ENCODE data around the gene TCF12.
"Not testable (repeated sequence)": the region's sequence is repeated elsewhere in the genome, so short reads cannot be mapped to it uniquely, and the experiment has no call there.

TCF12 gene

DNA sequence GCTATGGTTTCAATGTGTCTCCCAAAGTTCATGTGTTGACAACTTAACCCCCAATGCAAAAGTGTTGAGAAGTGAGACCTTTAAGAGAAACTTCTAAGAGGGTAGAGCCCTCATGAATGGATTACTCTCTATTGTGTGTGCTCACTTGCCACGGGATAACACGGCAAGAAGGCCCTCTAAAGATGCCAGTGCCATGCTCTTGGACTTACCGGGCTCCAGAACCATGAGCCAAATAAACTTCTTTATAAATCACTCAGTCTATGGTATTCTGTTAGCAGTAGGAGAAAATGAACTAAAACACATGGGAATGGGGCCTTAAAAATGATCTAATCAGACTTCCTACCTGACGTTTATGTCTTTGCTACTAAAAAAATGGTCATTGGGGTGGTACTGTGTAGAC is 2.6 kb upstream of the TCF12 start:
- DNase-seq (ENCODE audit: low read depth, low spot score), result no peak

DNA sequence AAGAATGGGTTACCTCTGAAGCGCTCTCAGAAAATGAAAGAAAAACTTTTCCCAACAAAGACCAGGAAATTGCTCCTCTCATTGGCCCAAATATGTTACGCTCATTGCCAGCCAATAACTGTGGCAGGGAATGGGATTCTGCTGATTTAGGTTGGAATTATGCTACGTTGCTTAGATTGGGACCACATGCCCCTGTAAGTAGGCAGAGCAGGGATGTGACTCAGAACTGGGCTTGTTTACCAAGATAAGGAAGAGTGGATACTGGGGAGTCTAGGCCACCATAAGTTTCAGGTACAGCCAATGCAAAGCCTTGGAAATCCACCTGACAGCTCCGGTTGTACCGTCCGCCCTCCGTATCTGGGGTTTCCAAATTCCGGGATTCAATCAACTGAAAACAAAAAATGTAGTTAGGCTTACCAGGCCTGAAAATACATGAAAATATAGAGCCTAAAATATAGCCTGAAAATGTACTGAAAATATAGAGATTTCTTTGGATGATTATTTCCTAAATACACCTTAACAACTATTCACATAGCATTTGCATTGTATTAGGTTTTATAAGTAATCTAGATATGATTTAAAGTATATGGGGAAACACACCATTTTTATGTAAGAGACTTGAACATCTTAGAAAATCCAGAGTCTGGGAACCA is 1.5 kb upstream of the TCF12 start:
- DNase-seq (ENCODE audit: low read depth, low spot score), result no peak

DNA sequence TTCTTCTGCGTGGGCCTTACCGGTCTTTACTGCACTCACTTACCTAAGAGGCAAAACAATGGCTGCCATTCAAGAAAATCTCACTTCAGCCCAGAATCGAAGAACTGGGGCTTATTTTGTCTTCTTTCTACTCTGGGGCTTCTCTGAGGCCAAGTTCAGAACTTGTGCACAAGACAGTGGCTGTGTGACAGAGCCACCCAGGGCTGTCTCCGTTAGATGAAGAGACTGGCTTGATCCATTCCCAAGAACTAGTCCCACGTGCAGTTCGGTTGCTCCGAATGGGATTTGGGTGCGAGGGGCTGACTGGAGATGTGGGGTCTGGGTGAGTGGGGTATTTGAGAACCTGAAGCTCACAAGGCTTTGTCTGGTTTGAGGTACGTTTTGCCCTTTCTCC is 795 bp upstream of the TCF12 start:
- DNase-seq (ENCODE audit: low read depth, low spot score), result no peak

DNA sequence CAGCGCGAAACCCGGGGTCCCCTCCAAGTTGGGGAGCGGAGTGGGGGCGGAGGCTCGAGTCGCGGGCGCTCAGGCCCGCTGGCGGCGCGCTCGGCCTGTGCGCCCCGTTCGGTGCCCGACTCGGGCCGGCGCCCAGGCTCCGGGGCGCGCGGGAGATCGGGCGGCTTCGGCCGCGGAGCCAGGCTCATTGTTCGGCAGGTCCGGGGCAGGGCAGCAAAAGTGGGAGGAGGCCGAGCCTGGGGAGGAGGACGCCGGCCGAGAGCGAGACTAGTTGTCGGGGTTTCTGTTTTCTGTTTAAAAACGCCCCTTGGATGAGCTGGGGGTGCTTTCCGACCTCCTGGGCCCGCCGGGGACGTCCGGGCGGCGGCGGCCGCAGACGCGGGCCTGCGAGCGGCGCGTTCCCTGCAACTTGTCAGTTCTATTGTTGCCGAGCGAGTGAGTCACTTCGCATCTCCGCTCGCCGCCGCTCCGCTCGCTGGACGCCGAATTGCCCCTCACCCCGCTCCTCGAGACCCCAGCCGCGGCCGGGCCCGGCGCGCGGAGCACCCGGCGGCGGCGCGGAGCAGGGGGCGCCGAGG is 676 bp downstream of the TCF12 start:
- DNase-seq (ENCODE audit: low read depth, low spot score), result no peak

DNA sequence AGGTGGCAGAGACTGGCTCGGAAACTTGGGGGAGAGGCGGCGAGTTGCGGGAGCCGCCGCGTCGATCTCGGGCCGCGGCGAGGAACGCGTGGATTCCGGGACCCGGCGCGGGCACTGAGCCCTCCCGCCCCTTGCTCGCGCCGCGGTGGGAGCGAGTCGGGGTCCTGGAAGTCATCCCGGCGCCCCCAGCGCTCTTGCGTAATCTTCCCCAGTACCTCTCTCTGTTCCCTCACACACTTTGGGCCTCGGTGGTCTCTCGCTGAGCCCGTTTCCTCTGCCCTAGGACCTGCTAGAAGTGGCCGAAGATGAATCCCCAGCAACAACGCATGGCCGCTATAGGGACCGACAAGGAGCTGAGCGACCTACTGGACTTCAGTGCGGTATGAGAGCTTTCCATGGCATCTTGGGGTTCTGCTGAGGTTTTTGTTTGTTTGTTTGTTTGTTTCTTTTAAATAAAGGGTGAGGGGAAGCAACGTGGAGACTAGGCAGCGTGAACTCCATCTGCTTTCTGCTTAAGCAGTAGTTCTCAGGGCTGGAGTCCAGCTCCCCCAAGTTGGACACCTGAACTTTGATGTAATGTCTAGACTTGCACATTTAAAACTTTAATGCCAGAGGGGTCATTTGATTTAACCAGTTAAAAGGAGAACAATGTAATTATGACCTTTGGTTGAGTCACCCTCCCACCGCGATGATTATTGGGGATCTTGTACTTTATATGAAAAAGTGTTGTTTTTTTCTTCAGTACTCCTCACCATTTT is 1.3 kb downstream of the TCF12 start:
- DNase-seq (ENCODE audit: low read depth, low spot score), result no peak

DNA sequence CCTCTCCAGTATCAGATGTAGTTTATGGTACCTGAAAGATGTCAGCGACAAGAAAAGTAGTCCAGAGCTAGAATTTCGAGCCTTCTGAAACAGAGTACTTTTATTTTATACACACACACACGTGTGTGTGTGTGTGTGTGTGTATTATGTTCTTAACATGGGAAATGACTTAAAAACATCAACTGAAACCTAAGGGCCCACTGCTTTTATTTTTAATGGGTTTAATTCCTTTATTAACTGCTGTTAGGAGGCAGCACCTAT is 1.9 kb downstream of the TCF12 start:
- DNase-seq (ENCODE audit: low read depth, low spot score), result no peak

DNA sequence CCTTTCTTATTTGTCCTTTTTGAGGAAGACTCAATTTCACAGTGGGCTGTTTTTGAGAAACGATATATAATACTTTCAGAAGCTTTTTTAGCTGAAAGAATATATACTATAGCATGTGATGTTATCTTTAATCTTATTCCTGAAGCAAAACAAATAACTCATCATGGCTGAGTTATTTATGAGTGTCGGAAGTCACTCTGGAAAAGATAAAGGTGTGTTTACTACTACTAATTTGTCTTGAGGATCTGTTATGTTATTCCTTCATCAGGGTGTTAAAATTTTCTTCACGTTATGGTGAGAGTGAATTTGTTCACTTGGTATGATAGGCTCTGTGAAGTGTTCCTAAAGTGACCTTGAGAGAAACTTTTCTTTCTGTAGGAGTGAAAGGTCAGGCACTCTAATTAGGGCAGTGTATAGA is 4.7 kb downstream of the TCF12 start:
- no peak for DNase-seq (ENCODE audit: low read depth, low spot score)

DNA sequence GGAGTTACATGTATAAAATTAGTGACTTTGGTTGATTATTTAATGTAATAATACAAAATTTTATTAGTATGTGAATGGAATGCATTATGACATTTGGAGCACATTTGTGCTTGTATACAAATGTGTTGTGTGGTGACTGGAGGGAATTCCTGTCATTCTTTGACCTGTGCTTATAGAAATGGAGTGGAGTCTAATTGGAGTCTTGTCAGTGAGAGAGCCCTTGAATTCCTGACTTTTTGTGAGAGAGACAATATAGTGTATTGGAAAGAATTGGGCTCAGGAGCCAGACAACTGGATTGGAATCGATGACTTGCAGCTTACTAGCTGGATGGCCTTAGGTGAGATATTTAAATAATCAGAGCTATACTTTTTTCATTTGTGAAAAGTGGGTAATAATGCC is 9.4 kb downstream of the TCF12 start:
- no peak for DNase-seq (ENCODE audit: low read depth, low spot score)

DNA sequence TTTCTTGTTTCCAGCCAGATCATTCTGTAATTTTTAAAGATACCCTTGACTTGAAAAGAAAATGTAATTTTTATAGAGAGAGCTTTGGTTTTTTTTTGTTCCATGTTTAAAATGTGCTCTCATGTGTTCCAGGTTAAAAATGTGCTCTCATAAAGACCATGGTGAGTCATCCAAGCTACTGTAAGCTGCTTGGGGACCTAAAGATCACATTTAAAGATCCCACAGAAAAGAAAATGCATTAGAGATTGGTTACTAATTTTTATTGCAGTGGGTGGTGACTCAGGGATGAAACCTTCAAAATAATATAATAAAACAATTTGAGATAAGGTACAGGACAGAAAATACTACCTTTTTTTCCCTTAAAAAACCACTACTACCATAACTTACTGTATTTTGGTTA is 11.0 kb downstream of the TCF12 start:
- no peak for DNase-seq (ENCODE audit: low read depth, low spot score)

DNA sequence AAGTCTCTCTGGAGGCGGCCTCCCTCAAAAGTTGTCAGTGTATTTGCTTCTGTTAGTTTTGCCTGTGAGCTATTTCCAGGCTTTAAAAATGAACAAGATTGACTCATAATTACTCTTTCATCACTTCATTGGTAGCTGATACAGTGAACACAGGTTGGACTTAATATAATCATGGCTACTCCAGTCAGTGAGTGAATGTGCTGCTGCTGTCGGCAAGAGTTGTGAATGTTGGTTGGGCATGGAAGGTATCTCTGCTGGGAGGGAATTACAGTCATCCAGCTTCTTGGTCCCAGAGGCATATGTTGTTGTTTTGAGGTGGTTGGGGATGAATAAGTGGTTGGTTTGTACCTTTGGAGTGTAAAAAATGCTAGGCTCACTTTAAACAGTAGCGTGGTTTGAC is 11.5 kb downstream of the TCF12 start:
- DNase-seq (ENCODE audit: low read depth, low spot score), result no peak

DNA sequence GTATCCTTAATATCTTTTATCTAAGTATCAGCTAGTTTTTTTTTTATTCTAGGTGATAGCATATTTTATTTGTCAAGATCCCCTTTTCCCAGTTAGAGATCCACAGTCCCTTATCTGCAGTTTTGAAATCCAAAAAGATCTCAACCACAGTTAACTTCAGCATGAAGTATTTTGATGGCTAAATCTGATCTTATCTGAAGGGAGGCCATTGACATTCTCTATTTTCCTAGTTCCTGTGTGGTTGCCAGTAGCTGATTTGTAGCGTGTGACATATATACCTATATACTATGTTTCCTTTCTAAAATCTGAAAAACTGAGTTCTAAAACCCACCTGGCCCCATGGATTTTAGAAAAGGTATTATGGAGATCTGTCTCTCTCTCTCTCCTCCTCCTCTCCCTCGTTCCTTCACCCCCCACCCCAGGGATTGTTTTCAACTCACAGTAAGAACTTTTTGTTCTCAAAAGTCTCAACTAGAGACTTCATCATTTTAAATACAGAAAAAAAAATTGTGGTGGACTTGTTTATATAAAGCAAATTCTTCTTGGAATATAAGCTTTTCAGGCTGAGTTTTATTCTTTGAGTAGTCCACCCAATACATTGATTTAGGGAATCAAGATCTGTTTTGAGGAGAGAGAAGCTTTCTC is 12.3 kb downstream of the TCF12 start:
- DNase-seq (ENCODE audit: low read depth, low spot score), result no peak

DNA sequence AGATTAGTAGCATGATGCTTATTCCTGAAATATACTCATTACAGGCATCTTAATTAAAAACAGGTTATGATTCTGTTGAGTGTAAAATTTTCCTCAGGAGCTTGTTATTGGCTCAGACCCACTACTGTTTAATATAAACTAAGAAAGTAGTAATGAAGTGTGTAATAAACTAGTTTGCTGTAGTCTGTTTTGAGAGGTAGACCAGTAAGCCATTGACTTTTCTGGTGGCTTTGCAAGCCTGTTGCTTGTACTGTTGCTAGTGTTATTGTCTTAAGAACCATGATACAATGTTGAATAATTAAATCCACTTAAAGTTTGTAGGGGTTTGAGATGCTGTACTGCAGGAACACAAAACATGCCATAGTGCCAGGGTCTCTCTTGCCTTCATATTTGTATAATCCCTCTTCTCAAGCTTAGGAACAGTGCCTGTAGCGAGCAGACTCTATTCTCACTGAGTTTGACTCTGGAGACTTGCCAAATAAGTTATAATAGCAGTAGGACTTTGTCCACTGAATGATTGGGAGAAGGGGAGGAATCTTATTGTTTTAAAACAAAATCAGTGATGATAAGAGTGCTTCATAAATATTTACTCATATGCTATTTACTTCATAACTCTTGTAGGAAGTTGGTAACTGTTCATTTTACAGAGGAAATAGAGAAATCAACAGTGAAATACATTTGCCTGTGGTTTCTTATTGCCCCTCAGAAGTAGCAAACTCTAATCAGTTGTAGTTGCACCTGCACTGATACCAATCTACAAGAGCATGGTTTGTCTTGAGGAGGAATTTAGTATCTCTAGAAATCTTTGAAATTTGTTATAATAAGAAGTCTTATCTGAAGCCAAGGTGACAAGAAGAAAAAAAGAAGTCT is 13.4 kb downstream of the TCF12 start:
- DNase-seq (ENCODE audit: low read depth, low spot score), result no peak

DNA sequence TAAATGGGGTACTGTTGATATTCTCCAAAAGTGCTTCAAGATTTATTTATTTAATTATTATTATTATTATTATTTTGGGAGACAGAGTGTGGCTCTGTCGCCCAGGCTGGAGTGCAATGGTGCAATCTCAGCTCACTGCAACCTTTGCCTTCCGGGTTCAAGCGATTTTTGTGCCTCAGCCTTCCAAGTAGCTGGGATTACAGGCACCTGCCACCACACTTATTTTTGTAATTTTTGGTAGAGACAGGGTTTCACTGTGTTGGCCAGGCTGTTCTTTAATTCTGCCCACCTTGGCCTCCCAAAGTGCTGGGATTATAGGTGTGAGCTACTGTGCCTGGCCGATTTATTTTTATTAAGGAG is 14.0 kb downstream of the TCF12 start:
- not testable (repeated sequence) for DNase-seq (ENCODE audit: low read depth, low spot score)

DNA sequence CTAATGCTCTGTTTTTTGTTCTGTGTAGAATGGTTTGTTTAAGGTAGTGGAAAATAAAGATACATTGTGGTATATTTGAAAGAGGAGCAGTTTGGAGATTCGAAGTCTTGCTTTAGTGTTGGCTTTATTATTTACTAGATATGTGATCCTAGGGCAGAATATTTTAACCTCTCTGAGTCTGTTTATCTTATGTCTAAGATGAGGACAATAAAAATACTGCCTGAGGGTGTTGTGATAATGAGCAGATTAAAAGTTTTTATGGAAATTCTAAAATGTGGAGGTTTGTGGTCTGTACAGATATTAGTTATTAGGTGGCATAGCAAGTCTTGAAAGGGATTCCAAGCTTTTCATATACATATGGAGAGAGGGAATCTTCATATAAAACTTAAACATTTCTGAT is 15.0 kb downstream of the TCF12 start:
- DNase-seq (ENCODE audit: low read depth, low spot score), result no peak

DNA sequence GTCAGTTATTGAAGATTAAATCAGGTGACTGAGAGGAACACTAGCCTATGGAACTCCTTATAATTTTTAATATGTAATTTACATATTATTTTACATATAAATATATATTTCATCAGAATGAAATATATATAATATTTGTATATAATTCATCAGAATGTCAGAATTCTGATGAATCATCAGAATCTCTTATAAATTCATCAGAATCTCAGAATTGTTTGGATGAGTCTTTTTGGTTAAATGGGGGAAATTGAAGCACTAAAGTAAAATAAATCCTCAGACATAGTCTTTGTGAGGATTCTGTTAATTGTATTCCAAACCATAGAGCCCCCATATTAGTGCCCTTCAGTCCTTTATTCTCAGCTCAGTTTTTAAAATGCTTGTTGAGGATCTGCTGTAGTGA is 15.4 kb downstream of the TCF12 start:
- DNase-seq (ENCODE audit: low read depth, low spot score), result no peak

DNA sequence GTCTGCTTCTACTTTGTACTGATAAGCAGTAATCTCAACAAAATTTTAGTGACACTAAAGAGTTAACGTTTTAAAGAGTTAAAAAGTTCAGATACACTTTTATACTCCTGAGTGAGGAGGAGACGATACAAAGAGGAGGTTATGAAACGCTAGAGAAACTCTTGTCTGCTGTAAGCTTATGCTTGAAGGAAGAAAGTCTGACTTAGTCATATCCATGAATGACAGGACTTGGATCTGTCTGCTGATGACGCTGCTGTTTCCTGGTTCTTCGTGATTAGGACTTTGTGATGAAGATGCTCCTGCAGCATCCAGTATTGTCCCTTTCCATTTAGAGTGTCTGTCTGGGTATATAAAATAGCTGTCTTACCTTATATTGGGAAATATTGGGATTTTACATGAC is 15.8 kb downstream of the TCF12 start:
- no peak for DNase-seq (ENCODE audit: low read depth, low spot score)

DNA sequence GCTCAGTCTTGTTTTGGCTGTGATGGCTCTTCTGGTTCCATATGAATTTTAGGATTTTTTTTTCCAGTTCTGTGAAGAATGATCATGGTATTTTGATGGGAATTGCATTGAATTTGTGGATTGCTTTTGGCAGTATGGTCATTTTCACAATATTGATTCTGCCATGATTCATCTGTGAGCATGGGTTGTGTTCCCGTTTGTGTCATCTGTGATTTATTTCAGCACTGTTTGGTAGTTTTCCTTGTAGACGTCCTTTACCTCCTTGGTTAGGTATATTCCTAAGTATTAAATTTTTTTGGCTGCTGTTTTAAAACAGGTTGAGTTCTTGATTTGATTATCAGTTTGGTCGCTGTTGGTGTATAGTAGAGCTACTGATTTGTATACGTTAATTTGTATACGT is 18.5 kb downstream of the TCF12 start:
- DNase-seq (ENCODE audit: low read depth, low spot score), result no peak

DNA sequence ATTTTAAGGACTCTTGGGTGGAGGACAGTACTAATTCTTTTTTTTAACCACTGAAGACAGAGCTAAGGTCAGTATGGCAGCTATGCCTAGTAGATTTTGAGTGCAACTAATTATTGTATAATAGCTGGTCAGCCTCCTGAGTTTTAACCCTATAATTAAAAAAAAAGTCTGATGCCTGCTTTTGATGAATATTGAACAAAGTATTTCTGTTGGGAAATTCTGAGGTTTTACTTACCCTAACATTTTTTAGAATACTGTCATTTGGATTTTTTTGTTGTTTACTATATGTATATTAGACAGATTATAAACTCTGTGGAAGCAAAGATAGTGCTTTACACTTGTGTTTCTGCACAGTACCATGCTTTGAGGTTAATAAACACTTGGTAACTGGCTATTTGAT is 20.8 kb downstream of the TCF12 start:
- DNase-seq (ENCODE audit: low read depth, low spot score), result no peak

DNA sequence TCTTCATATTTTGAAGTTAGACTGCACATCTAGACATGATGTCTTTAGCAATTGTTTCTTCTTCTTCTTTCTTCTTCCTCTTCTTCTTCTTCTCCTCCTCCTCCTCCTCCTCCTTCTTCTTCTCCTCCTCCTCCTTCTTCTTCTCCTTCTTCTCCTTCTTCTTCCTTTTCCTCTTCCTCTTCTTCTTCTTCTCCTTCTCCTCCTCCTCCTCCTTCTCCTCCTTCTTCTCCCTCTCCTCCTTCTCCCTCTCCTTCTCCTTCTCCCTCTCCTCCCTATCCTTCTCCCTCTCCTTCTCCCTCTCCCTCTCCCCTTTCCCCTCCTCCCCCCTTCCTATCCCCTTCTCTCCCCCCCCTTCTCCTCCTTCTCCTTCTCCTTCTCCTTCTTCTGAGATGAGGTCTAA is 21.9 kb downstream of the TCF12 start:
- DNase-seq (ENCODE audit: low read depth, low spot score), result no peak

DNA sequence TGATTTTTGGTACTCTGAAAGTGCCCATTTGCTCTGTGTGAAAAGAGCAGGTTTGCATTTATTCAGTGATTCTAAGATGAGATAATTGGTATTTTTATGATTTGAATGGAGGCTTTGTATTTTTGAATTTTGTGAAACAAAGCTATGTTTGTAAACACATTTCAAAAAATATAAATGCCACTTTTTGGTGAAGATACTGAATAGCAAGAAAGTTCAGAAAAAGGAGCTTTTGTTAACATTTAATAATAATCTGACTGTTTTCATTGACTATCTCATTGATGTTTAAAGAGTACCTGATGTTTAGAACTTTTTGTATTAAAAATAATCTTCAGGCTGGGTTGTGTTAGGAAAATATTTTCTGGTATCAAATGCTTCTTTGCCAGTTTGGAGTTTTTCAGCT is 23.7 kb downstream of the TCF12 start:
- no peak for DNase-seq (ENCODE audit: low read depth, low spot score)

DNA sequence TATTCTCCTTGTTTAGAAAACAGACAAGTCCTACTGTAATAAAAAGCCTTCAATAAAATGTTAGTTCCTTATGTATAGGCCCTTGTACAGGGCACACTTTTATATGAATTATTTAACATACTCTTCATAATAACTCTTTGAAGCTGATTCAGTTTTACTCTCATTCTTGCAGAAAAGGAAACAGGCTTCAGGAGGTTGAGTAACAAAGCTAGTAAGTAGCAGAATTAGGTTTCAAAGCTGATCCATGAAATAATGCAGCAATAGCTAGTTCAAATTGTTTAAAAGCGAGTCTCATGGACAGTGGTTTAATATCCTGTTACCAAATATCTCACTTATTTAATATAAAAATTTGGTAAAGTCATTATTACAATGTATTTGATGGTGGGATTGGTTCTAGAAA is 25.0 kb downstream of the TCF12 start:
- DNase-seq (ENCODE audit: low read depth, low spot score), result no peak

DNA sequence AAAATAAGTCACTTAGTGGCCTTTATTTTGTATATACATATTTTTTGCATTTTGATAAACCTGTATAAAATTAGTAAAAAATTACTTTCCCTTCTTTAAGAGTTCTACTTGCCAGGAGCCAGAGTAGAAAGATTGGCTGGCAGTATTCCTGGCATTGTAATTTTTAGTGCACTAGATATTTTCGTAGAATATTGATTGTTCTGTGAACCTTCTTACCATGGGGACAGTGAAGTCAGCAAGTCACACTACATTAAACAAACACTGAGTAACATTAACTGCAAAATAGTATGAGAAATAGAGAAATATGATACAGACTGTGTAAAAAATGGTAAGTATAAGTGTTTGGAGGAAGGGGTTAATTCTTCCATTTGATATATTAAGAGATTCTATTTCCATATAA is 26.0 kb downstream of the TCF12 start:
- DNase-seq (ENCODE audit: low read depth, low spot score), result no peak
